K562 (cell line): Measurements from ENCODE around the gene MBD4. TPM values are rescaled to one million over a fixed set of nuclear protein-coding genes. Genes with fewer than 3 reads are reported as not detected.
"Not testable (repeated sequence)": the region's sequence is repeated elsewhere in the genome, so short reads cannot be mapped to it uniquely, and the experiment has no call there.

Source experiments
- ATAC-seq: fragments of 200-7000 bp; cut with Tn5 transposase; 3 replicates; pipeline ENCODE4 v1.9.1; 2020; ENCODE audit warnings: moderate library complexity
- BruUV-seq: library from RNA; stranded (reverse); fragments of 400-500 nt; replicated peaks from 2 replicates; lab custom pipeline; 2021; lab: Mats Ljungman, UMichigan
- CTCF ChIA-PET: fragments of 300-600 bp; formaldehyde crosslinking; extraction: SDS; loops from one replicate; lab custom pipeline; 2021; ENCODE audit warnings: low intra/inter-chr PET ratio; lab: Yijun Ruan, JAX
- POLR2A ChIA-PET: fragments of 300-600, 350-650 bp; sonication (Branson Sonifier 250); formaldehyde crosslinking; extraction: SDS; loops from one replicate; lab custom pipeline; 2021; ENCODE audit warnings: antibody characterized with exemption, inconsistent platforms; lab: Yijun Ruan, JAX
- DNase-seq, 4 experiments: peaks; one replicate each; pipeline versions ENCODE4 v3.0.0 to v3.0.0-alpha.2; 2011 to 2018; ENCODE audit warnings: low spot score in 3 of 4, mixed read lengths in 3 of 4; ENCODE audit errors: extremely low read depth in 1 of 4
- FAIRE-seq: peaks from 2 replicates; lab custom pipeline; 2011; peaks lifted over from hg19 to GRCh38; lab: Jason Lieb, UNC
- H2AFZ ChIP-seq: 2 replicates; pipeline ENCODE4 v1.6.0; 2011; ENCODE audit warnings: low read depth, low read length, control low read depth, inconsistent platforms
- H3K27ac ChIP-seq: fragments of 200-600 bp; 3 replicates; pipeline ENCODE4 v1.8.0; 2011; ENCODE audit warnings: low read depth, mild to moderate bottlenecking, control low read depth, inconsistent platforms, low read length, moderate library complexity, mixed read lengths; ENCODE audit errors: extremely low read depth
- H3K27me3 ChIP-seq, 2 experiments: fragments of 300-600 bp in 1 of 2; 2 replicates in 1 of 2; 3 replicates in 1 of 2; pipeline versions ENCODE4 v1.6.0 to v1.8.0; 2011; ENCODE audit warnings: inconsistent platforms in 2 of 2, low read length in 2 of 2, mild to moderate bottlenecking in 1 of 2, mixed read lengths in 1 of 2, moderate library complexity in 1 of 2; ENCODE audit not compliant: control insufficient read depth in 2 of 2, insufficient read depth in 2 of 2
- H3K36me3 ChIP-seq: fragments of 300-600 bp; 3 replicates; pipeline ENCODE4 v1.8.0; 2011; ENCODE audit warnings: mild to moderate bottlenecking, low read length, inconsistent platforms; ENCODE audit not compliant: control insufficient read depth, insufficient read depth
- H3K4me1 ChIP-seq, 2 experiments: fragments of 200-600 bp in 1 of 2; replicated peaks in 1 of 2; 2 replicates in 1 of 2; 3 replicates in 1 of 2; pipeline versions ENCODE4 v1.5.1 to v1.8.0; 2011; ENCODE audit warnings: inconsistent platforms in 2 of 2, low read length in 2 of 2, mild to moderate bottlenecking in 1 of 2, mixed read lengths in 1 of 2, moderate library complexity in 1 of 2; ENCODE audit not compliant: control insufficient read depth in 2 of 2, insufficient read depth in 2 of 2
- H3K4me2 ChIP-seq: 2 replicates; pipeline ENCODE4 v1.6.1; 2011; ENCODE audit warnings: low read length, control low read depth, inconsistent platforms, mixed read lengths; ENCODE audit not compliant: insufficient read depth
- H3K4me3 ChIP-seq: fragments of 200-600 bp; sonication (generic), shearing (Covaris generic); 2 replicates; pipeline ENCODE4 v1.5.1; 2016; ENCODE audit warnings: control low read depth, inconsistent platforms
- H3K79me2 ChIP-seq: fragments of 200-600 bp; 3 replicates; pipeline ENCODE4 v1.8.0; 2011; ENCODE audit warnings: low read length, inconsistent platforms; ENCODE audit not compliant: control insufficient read depth, insufficient read depth
- H3K9ac ChIP-seq, 2 experiments: 2 replicates each; pipeline versions ENCODE4 v1.6.0 to v1.6.1; 2011; ENCODE audit warnings: low read depth in 2 of 2, low read length in 2 of 2, control low read depth in 1 of 2, inconsistent platforms in 1 of 2, mild to moderate bottlenecking in 1 of 2, mixed read lengths in 1 of 2; ENCODE audit not compliant: insufficient read depth in 1 of 2
- H3K9me1 ChIP-seq: one replicate; pipeline ENCODE4 v1.6.0; 2011; ENCODE audit warnings: inconsistent platforms, mild to moderate bottlenecking, low read length, moderate library complexity; ENCODE audit not compliant: control insufficient read depth, insufficient read depth
- H3K9me3 ChIP-seq: replicated peaks from 2 replicates; pipeline ENCODE4 v1.5.1; 2011; ENCODE audit warnings: low read depth, low read length, inconsistent platforms; ENCODE audit not compliant: control insufficient read depth, insufficient read depth
- H4K20me1 ChIP-seq: replicated peaks from 2 replicates; pipeline ENCODE4 v1.6.1; 2011; ENCODE audit warnings: low read length, inconsistent platforms, mixed read lengths; ENCODE audit not compliant: control insufficient read depth, insufficient read depth
- E2F8 ChIP-seq: fragments of 450-650 bp; IDR thresholded peaks from 2 replicates; pipeline ENCODE4 v1.7.1; 2018; ENCODE audit warnings: mild to moderate bottlenecking, low read depth; ENCODE audit not compliant: partially characterized antibody
- ELK3 ChIP-seq: fragments of 450-650 bp; formaldehyde crosslinking; IDR thresholded peaks from 2 replicates; pipeline ENCODE4 v1.4.0; 2020; ENCODE audit warnings: mild to moderate bottlenecking
- GATAD2B ChIP-seq: fragments of 450-650 bp; IDR thresholded peaks from 2 replicates; pipeline ENCODE4 v1.6.1; 2017; ENCODE audit warnings: mild to moderate bottlenecking, borderline replicate concordance
- KLF13 ChIP-seq: fragments of 450-650 bp; IDR thresholded peaks from 2 replicates; pipeline ENCODE4 v1.6.1; 2016; ENCODE audit warnings: missing genetic modification characterization, low read depth, mild to moderate bottlenecking, missing compliant biosample characterization, moderate library complexity, borderline replicate concordance
- POLR2AphosphoS5 ChIP-seq: IDR thresholded peaks from 2 replicates; pipeline ENCODE4 v1.6.1; 2011; ENCODE audit warnings: mild to moderate bottlenecking, low read depth, low read length, moderate library complexity; ENCODE audit not compliant: control insufficient read depth, insufficient read depth
- TARDBP ChIP-seq: fragments of 450-650 bp; IDR thresholded peaks from 2 replicates; pipeline ENCODE4 v1.6.1; 2016
- YBX1 ChIP-seq: fragments of 450-650 bp; IDR thresholded peaks from 2 replicates; pipeline ENCODE4 v1.7.1; 2016; ENCODE audit warnings: mild to moderate bottlenecking
- ZNF583 ChIP-seq: fragments of 250-450 bp; sonication (Bioruptor Pico); IDR thresholded peaks from 2 replicates; pipeline ENCODE4 v1.4.0; 2020
- ZNF589 ChIP-seq: fragments of 200-800 bp; sonication (Bioruptor generic); IDR thresholded peaks from 2 replicates; pipeline ENCODE4 v1.6.1; 2016; ENCODE audit warnings: low read depth, missing genetic modification characterization, missing compliant biosample characterization
- WGBS: fragments of 100-300 bp; shearing (Covaris generic); methylation state at CpG from one replicate; pipeline ENCODE4 v1.1.6; 2016; ENCODE audit warnings: low coverage, mixed read lengths; ENCODE audit not compliant: insufficient coverage; ENCODE audit errors: missing lambda C conversion rate; 5-methylcytosine and 5-hydroxymethylcytosine counted together
- in situ Hi-C: fragments of 300-500 bp; cut with MboI; formaldehyde crosslinking; loops from 4 replicates; pipeline ENCODE4 v1.15.0; 2018; ENCODE audit warnings: inconsistent platforms, mixed read lengths
- intact Hi-C: fragments of 100-400 bp; cut with micrococcal nuclease; formaldehyde crosslinking; loops from 2 replicates; pipeline ENCODE4 v1.14.2; 2022
- polyA plus RNA-seq, 8 experiments: library from polyadenylated mRNA; depleted of rRNA in 4 of 8; stranded (reverse) in 5 of 8; unstranded in 3 of 8; fragments of >200 nt; fragmentation: Nextera tagmentation in 2 of 8; fragmentation: Illumina TruSeq in 1 of 8; extraction: Ambion mirVana in 2 of 8; extraction: Trizol in 1 of 8; gene quantifications; 2 replicates each; pipeline versions ENCODE4 v1.2.1 to v1.2.3, GENCODE V29; 2011 to 2014; ENCODE audit warnings: inconsistent platforms in 1 of 8, missing spikeins in 1 of 8
- total RNA-seq, 7 experiments: library from RNA; depleted of rRNA in 6 of 7; stranded (reverse); fragments of >200 nt in 6 of 7; fragmentation: Illumina TruSeq in 2 of 7; extraction: Trizol in 2 of 7; gene quantifications; 2 replicates each; pipeline versions ENCODE4 v1.2.1 to v1.2.3, GENCODE V29; 2011 to 2021; ENCODE audit warnings: low replicate concordance in 1 of 7
- TF ChIP-seq, protein P1 (sequence below): sonication (generic); formaldehyde crosslinking; IDR thresholded peaks from 2 replicates; pipeline ENCODE4 v1.8.0; 2023; ENCODE audit warnings: mild to moderate bottlenecking, missing genetic modification reagents

MBD4 gene
- total and polyA plus RNA-seq, 9 of the 15 experiments (the other 6 are each of a cell fraction or from before 2014, with no cell fraction given), result 13.3 to 63.9 (median 39.0) TPM

DNA sequence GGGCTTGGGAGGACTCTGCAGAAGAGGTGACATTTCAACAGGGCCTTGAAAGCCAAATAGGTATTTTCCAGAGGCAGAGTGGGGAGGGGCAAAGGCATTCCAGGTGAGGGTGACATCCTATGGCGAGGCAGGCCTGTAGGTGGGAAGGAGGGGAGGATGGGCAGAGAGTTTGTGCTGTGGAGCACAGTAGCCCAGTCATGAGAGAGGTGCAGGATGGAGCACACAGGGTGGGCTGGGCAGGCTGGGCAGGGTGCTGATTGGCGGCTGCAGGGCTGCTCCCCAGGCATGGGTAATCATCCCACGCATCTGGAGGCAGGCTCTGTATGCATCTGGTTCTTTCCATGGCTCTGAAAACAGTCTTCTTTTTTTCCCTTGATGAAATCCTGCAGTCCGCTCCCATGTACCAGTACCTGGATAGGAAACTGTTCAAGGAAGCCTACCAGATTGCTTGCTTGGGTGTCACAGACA, 48.2 kb upstream of the MBD4 start:
- in situ Hi-C loops, H3K9ac ChIP-seq, intact Hi-C loops, H3K36me3 ChIP-seq, H3K4me3 ChIP-seq, BruUV-seq, FAIRE-seq, H3K4me2 ChIP-seq, H3K9me1 ChIP-seq, H3K79me2 ChIP-seq, H3K27me3 ChIP-seq, H4K20me1 ChIP-seq, CTCF ChIA-PET, DNase-seq, POLR2A ChIA-PET, H3K9me3 ChIP-seq, ATAC-seq, H2AFZ ChIP-seq, H3K27ac ChIP-seq, H3K4me1 ChIP-seq: not testable (repeated sequence)
- WGBS, result 71% methylated on average over 2 of the region's 4 CpGs

GRCh38 chr3:129487183-129487867, 47.6 kb upstream of the MBD4 start:
- TF ChIP-seq GATAD2B (no peak), YBX1 (no peak), POLR2AphosphoS5 (no peak), ELK3 (CRISPR knock-in tag) (no peak), KLF13 (tag) (no peak), TARDBP (no peak), ZNF583 (no peak), ZNF589 (CRISPR knock-in tag) (no peak), E2F8 (no peak)
- TF ChIP-seq, protein P1, sequence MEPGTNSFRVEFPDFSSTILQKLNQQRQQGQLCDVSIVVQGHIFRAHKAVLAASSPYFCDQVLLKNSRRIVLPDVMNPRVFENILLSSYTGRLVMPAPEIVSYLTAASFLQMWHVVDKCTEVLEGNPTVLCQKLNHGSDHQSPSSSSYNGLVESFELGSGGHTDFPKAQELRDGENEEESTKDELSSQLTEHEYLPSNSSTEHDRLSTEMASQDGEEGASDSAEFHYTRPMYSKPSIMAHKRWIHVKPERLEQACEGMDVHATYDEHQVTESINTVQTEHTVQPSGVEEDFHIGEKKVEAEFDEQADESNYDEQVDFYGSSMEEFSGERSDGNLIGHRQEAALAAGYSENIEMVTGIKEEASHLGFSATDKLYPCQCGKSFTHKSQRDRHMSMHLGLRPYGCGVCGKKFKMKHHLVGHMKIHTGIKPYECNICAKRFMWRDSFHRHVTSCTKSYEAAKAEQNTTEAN (CRISPR knock-in tag), result no peak
- CTCF ChIA-PET, result no interaction called here
- ATAC-seq (no peak), FAIRE-seq (no peak), DNase-seq (no peak)
- Histone ChIP-seq H3K36me3 (peaks cover 12% of the 10 kb centered on the region; the same call in 2 of the 3 replicates), H4K20me1 (no peaks in the 10 kb centered on the region), H3K9ac (no peak overlapping the region), H3K4me3 (no peak overlapping the region), H3K27ac (no peak overlapping the region), H3K79me2 (no peaks in the 10 kb centered on the region), H3K9me3 (no peaks in the 10 kb centered on the region), H2AFZ (no peak overlapping the region), H3K4me2 (no peak overlapping the region), H3K9me1 (no peaks in the 10 kb centered on the region), H3K4me1 (peaks cover 2 to 12% of the 10 kb centered on the region in 2 experiments; a peak in 3 of 5 replicates), H3K27me3 (no peaks in the 10 kb centered on the region)
- BruUV-seq, result no TSS peak
- intact Hi-C loops (no loop called here), in situ Hi-C loops (no loop called here)
- POLR2A ChIA-PET, result no interaction called here
- 80% methylated on average over 8 of the region's 13 CpGs for WGBS
